NCI-H1105 (cell line): Measurements from ENCODE around the gene LINC01488.

ENCODE experiments used
- DNase-seq: peaks from one replicate; lab custom pipeline; 2025; lab: John Stamatoyannopoulos, UW

Gene LINC01488

GRCh38 chr11:69510471-69511357 is 29.3 kb downstream of the LINC01488 start:
- DNase-seq = no peak

GRCh38 chr11:69511358-69512055 is 30.0 kb downstream of the LINC01488 start:
- no peak for DNase-seq

GRCh38 chr11:69512136-69512535 is 30.7 kb downstream of the LINC01488 start:
- DNase-seq = no peak

- DNase-seq = no peak
Measured at GRCh38 chr11:69512790-69513189, 31.3 kb downstream of the LINC01488 start.

- no peak for DNase-seq
Measured at GRCh38 chr11:69513196-69513595, 31.7 kb downstream of the LINC01488 start.

GRCh38 chr11:69513663-69514224 is 32.3 kb downstream of the LINC01488 start:
- DNase-seq = no peak

GRCh38 chr11:69514771-69515170 is 33.3 kb downstream of the LINC01488 start:
- no peak for DNase-seq

GRCh38 chr11:69515271-69516245 is 34.1 kb downstream of the LINC01488 start:
- no peak for DNase-seq

- DNase-seq = no peak
Measured at GRCh38 chr11:69516526-69516925, 35.1 kb downstream of the LINC01488 start.

- DNase-seq = no peak
Measured at GRCh38 chr11:69518081-69518950, 36.9 kb downstream of the LINC01488 start.

GRCh38 chr11:69520186-69520916 is 38.9 kb downstream of the LINC01488 start:
- no peak for DNase-seq

GRCh38 chr11:69521457-69521856 is 40.0 kb downstream of the LINC01488 start:
- no peak for DNase-seq

- no peak for DNase-seq
Measured at GRCh38 chr11:69523453-69523852, 42.0 kb downstream of the LINC01488 start.

GRCh38 chr11:69524291-69524882 is 42.9 kb downstream of the LINC01488 start:
- DNase-seq = no peak

- DNase-seq = no peak
Measured at GRCh38 chr11:69524991-69525411, 43.5 kb downstream of the LINC01488 start.

- DNase-seq = no peak
Measured at GRCh38 chr11:69525516-69526452, 44.3 kb downstream of the LINC01488 start.

GRCh38 chr11:69526453-69526810 is 45.0 kb downstream of the LINC01488 start:
- DNase-seq = no peak

- no peak for DNase-seq
Measured at GRCh38 chr11:69529001-69529400, 47.5 kb downstream of the LINC01488 start.
